Colon (tissue), 2 donors: Measurements from ENCODE around the gene WASF3.
"Not testable (repeated sequence)": the region's sequence is repeated elsewhere in the genome, so short reads cannot be mapped to it uniquely, and the experiment has no call there.

ENCODE experiments used
- FAIRE-seq: peaks from 2 replicates; lab custom pipeline; 2012; peaks lifted over from hg19 to GRCh38; lab: Jason Lieb, UNC
- donor health status: control.
- donor health status: control.

The WASF3 gene

GRCh38 chr13:26719356-26719945 is 162.0 kb downstream of the WASF3 start:
- no peak for FAIRE-seq

GRCh38 chr13:26721251-26722121 is 164.0 kb downstream of the WASF3 start:
- FAIRE-seq = no peak

- no peak for FAIRE-seq
Observed at GRCh38 chr13:26722321-26722720, 164.8 kb downstream of the WASF3 start.

- not testable (repeated sequence) for FAIRE-seq
Observed at GRCh38 chr13:26723620-26724019, 166.1 kb downstream of the WASF3 start.

DNA sequence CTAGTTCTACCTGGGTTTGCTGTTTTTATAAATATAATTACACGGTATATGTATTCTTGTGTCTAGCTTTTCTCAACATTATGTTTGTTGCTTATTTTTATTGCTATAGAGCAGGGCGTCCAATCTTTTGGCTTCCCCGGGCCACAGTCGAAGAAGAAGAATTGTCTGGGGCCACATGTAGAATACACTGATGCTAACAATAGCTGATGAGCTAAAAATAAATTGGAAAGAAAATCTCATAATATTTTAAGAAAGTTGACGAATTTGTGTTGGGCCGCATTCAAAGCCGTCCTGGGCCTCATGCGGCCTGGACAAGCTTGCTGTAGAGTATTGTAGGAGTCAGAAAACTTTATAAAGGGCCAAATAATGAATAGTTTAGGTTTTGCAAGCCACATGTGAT is 169.2 kb downstream of the WASF3 start:
- no peak for FAIRE-seq

GRCh38 chr13:26727122-26727521 is 169.6 kb downstream of the WASF3 start:
- FAIRE-seq = no peak

- FAIRE-seq = no peak
Observed at GRCh38 chr13:26727633-26728032, 170.2 kb downstream of the WASF3 start.

DNA sequence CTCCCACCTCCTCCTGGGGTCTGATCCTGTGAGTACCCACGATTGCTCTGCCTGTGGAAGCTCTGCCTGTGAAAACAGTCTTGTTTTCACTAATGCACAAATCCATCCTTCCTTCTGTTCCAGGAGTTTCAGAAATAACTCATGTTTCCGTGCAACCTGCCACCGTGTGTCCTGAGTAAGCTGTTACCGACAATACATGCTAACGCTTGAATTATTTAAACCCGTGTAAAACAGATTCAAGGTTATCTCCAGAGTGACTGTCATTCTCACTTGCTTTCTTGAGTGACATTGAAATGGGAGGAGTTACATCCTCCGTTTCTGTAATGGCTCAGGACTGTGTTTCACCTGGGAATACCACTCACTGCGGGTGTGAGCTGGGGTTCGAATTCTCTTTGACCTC is 178.2 kb downstream of the WASF3 start:
- no peak for FAIRE-seq
